CD4-positive, alpha-beta memory T cell (primary cell): ENCODE measurements around the gene IFI27. TPM values are rescaled to one million over a fixed set of nuclear protein-coding genes. Genes with fewer than 3 reads are reported as not detected.
"Not testable (repeated sequence)": the region's sequence is repeated elsewhere in the genome, so short reads cannot be mapped to it uniquely, and the experiment has no call there.

Source experiments
- CTCF ChIA-PET: fragments of 350-600 bp; sonication (Branson Sonifier 250); formaldehyde crosslinking; loops from one replicate; lab custom pipeline; 2021; ENCODE audit warnings: inconsistent platforms; ENCODE audit not compliant: partially characterized antibody; lab: Charles Lee
- POLR2A ChIA-PET: fragments of 350-600 bp; sonication (Branson Sonifier 250); formaldehyde crosslinking; loops from one replicate; lab custom pipeline; 2021; ENCODE audit not compliant: partially characterized antibody; lab: Charles Lee
- DNase-seq, 5 donors: peaks; one replicate each; pipeline versions ENCODE4 v3.0.0 to v3.0.0-alpha.2; 2020 to 2022; ENCODE audit warnings: mixed read lengths in 1 of 5
- H3K27ac ChIP-seq: one replicate; pipeline ENCODE4 v1.7.0; 2013; ENCODE audit warnings: low read depth, low read length
- H3K27me3 ChIP-seq: 2 replicates; pipeline ENCODE4 v1.7.0; 2013; ENCODE audit warnings: mild to moderate bottlenecking, low read length, moderate library complexity; ENCODE audit not compliant: insufficient read depth
- H3K36me3 ChIP-seq: 2 replicates; pipeline ENCODE4 v1.7.0; 2013; ENCODE audit warnings: mild to moderate bottlenecking, low read length, moderate library complexity; ENCODE audit not compliant: insufficient read depth
- H3K4me1 ChIP-seq: 2 replicates; pipeline ENCODE4 v1.7.0; 2013; ENCODE audit warnings: mild to moderate bottlenecking, low read length, moderate library complexity; ENCODE audit not compliant: insufficient read depth
- H3K4me3 ChIP-seq, 2 donors: one replicate each; pipeline ENCODE4 v1.7.0; 2013; ENCODE audit warnings: low read length in 2 of 2, mild to moderate bottlenecking in 1 of 2
- H3K9me3 ChIP-seq, 2 donors: one replicate each; pipeline ENCODE4 v1.7.0; 2013; ENCODE audit warnings: low read length in 2 of 2, control low read depth in 1 of 2; ENCODE audit not compliant: control insufficient read depth in 1 of 2
- H3K27ac Mint-ChIP-seq, 7 donors: one replicate each; pipeline ENCODE4 v1.8.0; 2020 to 2021; ENCODE audit warnings: mixed read lengths in 7 of 7, mild to moderate bottlenecking in 6 of 7, inconsistent platforms in 3 of 7, moderate library complexity in 3 of 7
- H3K27me3 Mint-ChIP-seq, 2 donors: one replicate each; pipeline ENCODE4 v1.8.0; 2020 to 2021; ENCODE audit warnings: mixed read lengths in 2 of 2
- H3K36me3 Mint-ChIP-seq, 2 donors: one replicate each; pipeline ENCODE4 v1.8.0; 2020 to 2021; ENCODE audit warnings: mixed read lengths in 2 of 2, inconsistent platforms in 1 of 2, mild to moderate bottlenecking in 1 of 2
- H3K4me1 Mint-ChIP-seq, 4 donors: one replicate each; pipeline ENCODE4 v1.8.0; 2020 to 2021; ENCODE audit warnings: mixed read lengths in 4 of 4, mild to moderate bottlenecking in 1 of 4
- H3K4me3 Mint-ChIP-seq, 8 donors: one replicate each; pipeline ENCODE4 v1.8.0; 2020 to 2021; ENCODE audit warnings: mixed read lengths in 8 of 8, mild to moderate bottlenecking in 7 of 8, moderate library complexity in 6 of 8, inconsistent platforms in 3 of 8
- H3K9me3 Mint-ChIP-seq, 8 donors: one replicate each; pipeline ENCODE4 v1.8.0; 2020 to 2021; ENCODE audit warnings: mixed read lengths in 8 of 8, mild to moderate bottlenecking in 5 of 8, inconsistent platforms in 3 of 8, moderate library complexity in 1 of 8
- intact Hi-C: fragments of 100-400 bp; cut with micrococcal nuclease; formaldehyde crosslinking; loops from one replicate; pipeline ENCODE4 v1.15.1; 2023
- polyA plus RNA-seq, 2 donors: library from polyadenylated mRNA; unstranded; fragments of 300-500 nt; fragmentation: Illumina TruSeq; gene quantifications; one replicate each; pipeline ENCODE4 v1.2.3, GENCODE V29; 2021
- total RNA-seq, 2 experiments: library from RNA; stranded (reverse); gene quantifications; one replicate each; pipeline ENCODE4 v1.2.3, GENCODE V29; 2021

Gene IFI27
- total and polyA plus RNA-seq, 4 experiments from 2014 or later = 0.87 to 24.0 (median 8.7) TPM

DNA sequence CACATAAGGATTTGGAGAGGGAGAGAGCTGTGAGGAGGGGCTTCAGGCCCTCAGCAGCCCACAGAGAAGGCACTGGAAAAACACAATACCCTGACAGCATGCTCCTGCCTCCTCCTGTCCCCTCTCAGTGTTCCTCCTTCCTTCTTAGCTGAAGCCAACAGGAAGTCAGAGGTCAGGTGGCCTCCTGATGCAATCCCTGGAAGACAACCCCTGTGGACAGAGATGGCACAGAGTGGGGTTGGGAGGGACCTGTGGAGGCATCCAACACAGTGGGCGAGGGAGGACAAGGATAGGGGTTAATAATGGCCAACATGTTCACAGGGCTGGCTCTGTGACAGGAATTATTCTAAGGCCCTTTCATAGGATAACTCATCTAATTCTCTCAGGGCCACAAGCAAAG is 34.2 kb downstream of the IFI27 start:
- Mint-ChIP-seq H3K4me1 (peaks cover 12 to 17% (median 17%) of the 10 kb centered on the region in 4 donors), H3K9me3 (peaks cover 0 to 4% (median 0%) of the 10 kb centered on the region in 8 donors), H3K27me3 (peaks cover 0 to 1% of the 10 kb centered on the region in 2 donors), H3K27ac (peak overlapping the region in 1 of 7 donors; percentile 61), H3K36me3 (no peaks in the 10 kb centered on the region), H3K4me3 (no peak overlapping the region)
- Histone ChIP-seq H3K27ac (no peak overlapping the region), H3K9me3 (no peaks in the 10 kb centered on the region), H3K4me1 (peaks cover 7% of the 10 kb centered on the region), H3K4me3 (no peak overlapping the region), H3K27me3 (no peaks in the 10 kb centered on the region), H3K36me3 (no peaks in the 10 kb centered on the region)
- no peak for DNase-seq
- POLR2A ChIA-PET = interaction anchor here (0.8 kb wide), 1 partner anchor 37 kb away, joined by 3 read pairs; no protein-coding TSS in a partner anchor
- intact Hi-C loops = no loop called here
- CTCF ChIA-PET = interaction anchor here (2.1 to 11.1 kb wide), 4 partner anchors 8 to 205 kb away, joined by 5 to 92 read pairs (median 12); partner anchors contain the start of gene IFI27L2

DNA sequence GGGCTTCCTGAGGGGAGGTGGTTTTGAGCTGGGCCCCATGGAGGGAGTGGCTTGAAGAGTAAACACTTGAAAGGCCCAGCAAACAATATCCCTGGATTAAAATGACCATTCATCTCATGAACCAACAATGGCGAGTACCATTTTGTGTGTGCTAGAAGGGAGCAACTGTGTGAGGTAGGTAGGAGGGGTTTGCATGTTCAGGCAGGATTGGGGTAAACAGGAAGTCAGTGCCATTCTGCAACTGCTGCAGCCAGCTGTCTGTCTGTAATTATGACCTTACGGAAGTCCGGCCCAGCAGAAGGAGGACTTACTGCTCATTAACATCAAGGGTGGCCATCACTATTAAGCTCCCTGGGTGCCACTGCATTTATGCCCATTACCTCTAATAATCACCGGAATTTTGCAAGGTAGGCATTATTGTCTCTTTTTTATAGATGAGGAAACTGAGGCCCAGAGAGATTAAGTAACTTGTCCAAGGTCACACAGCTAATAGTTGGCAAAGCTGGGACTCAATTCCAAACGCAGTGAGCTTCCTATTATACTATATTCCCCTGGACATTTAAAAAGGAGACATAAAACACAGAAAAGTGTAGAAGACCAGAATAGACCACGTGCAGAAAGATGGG is 35.5 kb downstream of the IFI27 start:
- Mint-ChIP-seq H3K27me3 (peaks cover 0 to 3% of the 10 kb centered on the region in 2 donors), H3K4me1 (peaks cover 12 to 17% (median 17%) of the 10 kb centered on the region in 4 donors), H3K36me3 (no peaks in the 10 kb centered on the region), H3K27ac (no peak overlapping the region), H3K9me3 (peaks cover 0 to 5% (median 0%) of the 10 kb centered on the region in 8 donors), H3K4me3 (peak overlapping the region in 4 of 8 donors; percentile 3 to 32 (median 14))
- no peak for DNase-seq
- ChIA-PET POLR2A (interaction anchor here (0.9 to 1.4 kb wide), 3 partner anchors 10 to 183 kb away, joined by 3 to 6 read pairs (median 4); no protein-coding TSS in a partner anchor), CTCF (interaction anchor here (1.1 to 11.1 kb wide), 6 partner anchors 9 to 206 kb away, joined by 3 to 92 read pairs (median 6); partner anchors contain the start of gene IFI27L2)
- Histone ChIP-seq H3K27me3 (no peaks in the 10 kb centered on the region), H3K4me1 (peaks cover 7% of the 10 kb centered on the region), H3K27ac (no peak overlapping the region), H3K36me3 (no peaks in the 10 kb centered on the region), H3K9me3 (no peaks in the 10 kb centered on the region), H3K4me3 (no peak overlapping the region)
- intact Hi-C loops = no loop called here

GRCh38 chr14:94152676-94153075 is 42.1 kb downstream of the IFI27 start:
- H3K36me3 ChIP-seq = no peaks in the 10 kb centered on the region
- H3K4me3 ChIP-seq = no peak overlapping the region
- peaks cover 8% of the 10 kb centered on the region for H3K4me1 ChIP-seq
- Mint-ChIP-seq H3K27ac (no peak overlapping the region), H3K9me3 (peaks cover 0 to 3% (median 0%) of the 10 kb centered on the region in 8 donors), H3K4me3 (no peak overlapping the region), H3K4me1 (peaks cover 1 to 16% (median 9%) of the 10 kb centered on the region in 4 donors), H3K36me3 (no peaks in the 10 kb centered on the region), H3K27me3 (peaks cover 6% of the 10 kb centered on the region in 2 donors)
- no peak overlapping the region for H3K27ac ChIP-seq
- no peak for DNase-seq
- intact Hi-C loops = no loop called here
- H3K27me3 ChIP-seq = no peaks in the 10 kb centered on the region
- POLR2A ChIA-PET = no interaction called here
- H3K9me3 ChIP-seq = no peaks in the 10 kb centered on the region
- CTCF ChIA-PET = interaction anchor here (1.3 to 1.5 kb wide), 2 partner anchors 16 to 21 kb away, joined by 5 to 9 read pairs; no protein-coding TSS in a partner anchor

- Histone ChIP-seq H3K9me3 (no peaks in the 10 kb centered on the region), H3K27ac (no peak overlapping the region), H3K36me3 (no peaks in the 10 kb centered on the region), H3K27me3 (no peaks in the 10 kb centered on the region), H3K4me1 (peaks cover 20% of the 10 kb centered on the region), H3K4me3 (no peak overlapping the region)
- Mint-ChIP-seq H3K9me3 (peaks cover 0 to 3% (median 0%) of the 10 kb centered on the region in 8 donors), H3K27me3 (peaks cover 6% of the 10 kb centered on the region in 2 donors), H3K27ac (no peak overlapping the region), H3K4me1 (peaks cover 10 to 28% (median 21%) of the 10 kb centered on the region in 4 donors), H3K36me3 (no peaks in the 10 kb centered on the region), H3K4me3 (no peak overlapping the region)
- no peak for DNase-seq
- POLR2A ChIA-PET = no interaction called here
- CTCF ChIA-PET = interaction anchor here (1.1 to 1.5 kb wide), 2 partner anchors 17 to 214 kb away, joined by 3 to 9 read pairs; no protein-coding TSS in a partner anchor
- intact Hi-C loops = no loop called here
Measured at GRCh38 chr14:94153750-94154342, 43.3 kb downstream of the IFI27 start.

GRCh38 chr14:94156143-94156542 is 45.6 kb downstream of the IFI27 start:
- CTCF ChIA-PET = interaction anchor here (1.7 to 3.8 kb wide), 2 partner anchors 13 to 19 kb away, joined by 5 to 23 read pairs; no protein-coding TSS in a partner anchor
- H3K9me3 ChIP-seq, intact Hi-C loops, H3K36me3 Mint-ChIP-seq, H3K4me3 ChIP-seq, H3K27me3 Mint-ChIP-seq, DNase-seq, H3K27me3 ChIP-seq, H3K36me3 ChIP-seq, H3K9me3 Mint-ChIP-seq, H3K27ac ChIP-seq, POLR2A ChIA-PET: not testable (repeated sequence)
- Mint-ChIP-seq H3K4me1 (peaks cover 21 to 48% (median 40%) of the 10 kb centered on the region in 4 donors), H3K27ac (peak overlapping the region in 3 of 7 donors; percentile 29 to 57 (median 37)), H3K4me3 (peak overlapping the region in 1 of 8 donors; percentile 36)
- peaks cover 40% of the 10 kb centered on the region for H3K4me1 ChIP-seq

DNA sequence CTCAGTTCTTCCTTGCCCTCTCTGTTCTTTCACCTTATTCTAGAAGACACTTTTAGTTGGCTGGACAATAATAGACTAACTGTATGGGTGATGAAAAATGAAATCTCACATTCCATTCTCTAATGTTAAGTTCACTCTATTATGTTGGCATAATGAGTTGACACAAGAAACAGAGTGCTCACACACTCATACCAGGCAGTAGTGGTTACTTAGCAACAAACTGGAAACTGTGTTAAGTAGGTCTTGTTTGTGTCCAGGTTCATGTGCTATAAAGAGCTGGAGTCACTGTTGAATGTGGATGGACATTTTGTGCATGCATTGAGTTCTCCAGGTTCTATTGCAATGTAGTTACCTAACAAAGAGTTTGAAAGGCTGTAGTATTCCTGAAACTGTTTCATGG is 46.7 kb downstream of the IFI27 start:
- Histone ChIP-seq H3K27ac (no peak overlapping the region), H3K36me3 (no peaks in the 10 kb centered on the region), H3K4me3 (no peak overlapping the region), H3K4me1 (peaks cover 50% of the 10 kb centered on the region), H3K27me3 (no peaks in the 10 kb centered on the region), H3K9me3 (no peaks in the 10 kb centered on the region)
- Mint-ChIP-seq H3K27me3 (peaks cover 2 to 6% of the 10 kb centered on the region in 2 donors), H3K36me3 (no peaks in the 10 kb centered on the region), H3K4me1 (peaks cover 31 to 59% (median 49%) of the 10 kb centered on the region in 4 donors), H3K9me3 (peaks cover 0 to under 1% (median 0%) of the 10 kb centered on the region in 8 donors), H3K27ac (peak overlapping the region in 2 of 7 donors; percentile 29 to 81), H3K4me3 (no peak overlapping the region)
- no peak for DNase-seq
- ChIA-PET CTCF (interaction anchor here (1.7 to 4.2 kb wide), 5 partner anchors 12 to 121 kb away, joined by 5 to 23 read pairs (median 15); no protein-coding TSS in a partner anchor), POLR2A (interaction anchor here (1.9 to 2.6 kb wide), 3 partner anchors 11 to 131 kb away, joined by 4 to 35 read pairs (median 6); partner anchors contain the start of gene PPP4R4)
- intact Hi-C loops = no loop called here
